Stimulated activated CD4-positive, alpha-beta T cell treated with anti-CD3 and anti-CD28 coated beads, Interleukin-2, amount 100 ng/mL, for 48 hours (primary cell): Measurements from ENCODE around the gene CAMP.

Experiments
- DNase-seq, 2 donors: peaks; one replicate each; pipeline ENCODE4 v3.0.0-alpha.2; 2020

The CAMP gene

DNA sequence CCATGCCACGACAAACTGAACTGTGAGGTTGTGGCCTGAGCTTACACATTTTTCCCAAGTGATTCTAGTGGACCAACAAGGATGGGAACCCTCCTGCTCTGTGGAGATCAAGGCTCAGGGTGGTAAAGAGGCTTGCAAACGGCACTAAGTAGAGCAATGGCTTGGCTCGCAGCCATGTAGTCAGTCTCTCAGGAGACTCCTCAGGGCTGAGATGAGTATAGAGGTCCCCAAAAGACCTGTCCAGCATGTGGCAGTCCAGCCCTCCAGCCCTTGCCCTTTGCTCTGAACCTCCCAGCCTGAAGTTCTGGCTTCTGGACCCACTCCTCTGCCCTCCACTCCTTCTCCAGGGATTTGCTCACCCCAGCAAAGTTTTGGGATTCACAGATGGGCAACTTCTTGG is 8.3 kb upstream of the CAMP start:
- no peak for DNase-seq

DNA sequence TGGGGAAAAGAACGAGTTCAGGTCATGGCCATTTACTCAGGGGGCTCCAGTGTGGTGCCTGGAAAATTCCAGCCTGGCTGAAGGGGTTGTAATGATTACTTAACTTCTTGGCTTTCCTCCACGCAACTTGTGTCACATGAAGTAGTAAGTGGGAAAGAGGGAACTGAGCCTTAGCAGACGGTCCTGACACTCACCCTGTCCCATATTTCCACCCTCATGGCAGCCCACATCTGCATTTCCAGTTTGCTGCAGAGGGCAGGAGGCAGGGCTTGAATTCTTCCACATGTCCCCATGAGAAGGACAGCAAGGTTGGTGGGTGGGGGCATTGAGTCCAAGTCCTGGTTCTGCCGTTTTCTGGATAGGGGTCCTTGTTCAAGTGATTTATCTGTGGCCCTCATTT is 7.8 kb upstream of the CAMP start:
- no peak for DNase-seq

DNA sequence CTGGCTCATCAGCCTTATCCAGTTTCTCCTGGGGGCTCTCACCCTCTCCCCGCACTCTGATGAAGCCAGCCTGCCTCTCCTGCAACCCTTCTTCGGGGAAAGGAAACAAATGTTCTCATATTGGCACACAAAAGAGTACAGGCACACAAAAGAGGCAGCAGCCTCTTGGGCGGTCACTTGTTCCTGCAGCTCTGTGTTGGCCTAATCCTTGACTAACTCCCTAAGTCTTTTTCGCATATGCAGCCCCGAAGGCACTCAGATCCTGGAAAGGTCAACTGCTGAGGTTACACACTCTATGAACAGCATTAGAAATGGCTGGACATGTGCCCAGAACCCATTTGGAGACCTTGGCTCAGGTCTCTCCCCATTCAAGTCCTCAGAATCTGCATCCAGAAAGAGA is 7.4 kb upstream of the CAMP start:
- DNase-seq: no peak

DNA sequence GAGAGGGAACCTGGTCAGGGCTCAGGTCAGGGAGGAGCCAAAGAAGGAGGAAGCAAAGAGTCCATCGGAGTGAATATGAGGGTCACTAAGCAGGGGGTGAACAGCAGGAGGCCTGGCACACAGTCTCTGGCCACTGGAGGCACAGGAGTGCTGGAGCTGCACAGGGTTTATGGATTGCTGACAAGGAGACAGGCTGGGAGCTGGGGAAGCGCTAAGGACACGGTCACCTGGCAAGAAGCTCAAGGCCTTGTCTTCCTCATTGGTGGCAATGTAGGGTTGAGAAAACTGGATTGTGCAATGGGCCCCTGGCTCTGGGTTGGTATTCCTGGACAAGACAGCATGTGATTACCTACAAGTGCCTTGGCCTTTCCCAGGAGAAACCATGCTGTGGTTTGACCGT is 5.8 kb upstream of the CAMP start:
- DNase-seq: no peak

DNA sequence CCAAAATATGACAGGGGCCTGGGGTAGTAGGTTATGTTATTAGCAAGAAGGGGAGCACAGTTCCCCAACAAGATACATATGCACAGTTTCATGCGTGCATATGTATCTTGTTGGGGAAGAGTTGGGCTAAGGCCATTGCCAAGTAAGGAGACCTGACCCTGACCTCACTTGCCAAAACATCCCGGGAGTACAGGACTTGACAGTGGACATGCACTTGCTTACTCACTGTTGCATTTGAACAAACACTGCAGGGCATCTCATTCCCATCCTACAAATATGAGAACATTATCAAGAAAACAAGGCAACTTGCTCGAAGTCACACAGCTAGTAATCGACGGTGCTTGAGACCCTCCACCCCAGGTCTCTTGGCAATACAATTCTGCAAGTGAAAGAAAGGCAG is 4.8 kb upstream of the CAMP start:
- DNase-seq: no peak

DNA sequence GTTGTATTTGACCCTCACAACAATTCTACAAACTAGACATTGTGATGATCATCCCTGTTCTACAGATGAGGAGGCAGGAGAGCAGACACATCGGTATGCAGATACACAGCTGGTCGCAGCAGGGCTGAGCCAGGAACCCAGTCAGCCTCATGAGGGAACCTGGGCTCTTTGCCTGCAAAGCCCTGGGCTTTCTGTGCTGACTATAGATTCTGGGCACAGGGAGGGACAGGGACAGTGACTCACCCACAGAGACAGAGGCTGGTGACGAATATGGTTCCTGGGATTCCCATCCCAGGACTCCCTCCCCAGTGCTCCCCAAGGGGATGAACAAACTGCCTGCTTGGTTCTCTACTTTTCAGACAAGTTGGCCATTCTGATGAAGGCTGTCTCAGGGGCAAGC is 3.8 kb upstream of the CAMP start:
- no peak for DNase-seq

DNA sequence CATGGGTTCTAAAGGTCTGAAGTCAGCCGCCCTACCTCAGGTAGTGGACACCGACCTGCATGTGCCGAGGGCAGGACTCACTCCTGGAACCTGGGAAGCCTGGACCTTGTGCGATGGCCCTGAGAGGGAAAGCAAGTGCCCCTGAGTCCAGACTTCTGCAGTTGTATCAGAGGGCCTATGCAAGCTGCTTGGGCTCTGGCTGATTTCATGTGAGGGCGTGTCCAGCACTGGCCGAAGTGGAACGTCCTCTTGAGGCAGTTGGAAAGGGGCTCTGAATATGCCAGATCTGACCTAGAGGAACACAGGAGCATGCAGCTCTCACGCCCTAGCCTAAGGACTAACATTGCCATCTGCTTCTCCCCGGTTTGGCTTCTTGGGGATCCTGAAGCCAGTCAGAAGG is 2.5 kb upstream of the CAMP start:
- no peak for DNase-seq

DNA sequence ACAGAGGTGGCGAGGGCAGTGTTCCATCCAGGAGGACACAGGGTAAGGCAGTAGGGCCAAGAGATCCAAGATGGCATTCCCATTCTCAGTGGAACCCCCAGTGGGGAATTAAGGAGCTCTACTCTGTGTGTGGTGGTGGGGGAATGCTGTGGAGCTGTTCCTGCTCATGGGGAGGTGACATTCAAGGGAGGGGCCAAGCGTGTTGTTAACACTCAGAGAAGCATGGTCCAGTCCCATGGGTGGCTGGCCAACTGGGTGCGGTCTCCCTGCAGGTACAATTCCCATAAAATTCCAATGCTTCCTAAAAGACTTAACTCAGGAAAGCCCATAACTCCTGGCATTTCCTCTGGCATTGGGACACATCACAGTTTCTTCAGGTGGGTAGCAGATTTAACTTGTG is 2.3 kb downstream of the CAMP start:
- no peak for DNase-seq

DNA sequence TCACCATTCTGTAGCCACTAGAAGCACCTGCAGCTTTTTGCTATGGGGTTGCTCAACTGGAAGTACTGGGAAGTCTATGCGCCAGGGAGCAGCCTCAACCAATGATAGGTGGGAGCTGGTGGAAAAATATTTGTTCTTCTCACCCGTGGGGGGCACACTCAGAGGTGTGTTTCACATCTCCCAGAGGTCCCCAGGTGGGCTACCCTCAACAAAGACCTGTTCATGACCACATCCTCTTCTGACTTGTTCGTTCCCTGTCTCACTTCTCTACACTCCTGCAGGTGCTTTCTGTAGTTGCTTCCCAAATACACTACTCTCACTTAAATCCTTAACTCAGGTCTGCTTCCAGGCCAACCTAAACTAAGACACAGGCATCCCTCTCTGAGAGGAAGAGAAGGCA is 3.6 kb downstream of the CAMP start:
- DNase-seq: no peak

DNA sequence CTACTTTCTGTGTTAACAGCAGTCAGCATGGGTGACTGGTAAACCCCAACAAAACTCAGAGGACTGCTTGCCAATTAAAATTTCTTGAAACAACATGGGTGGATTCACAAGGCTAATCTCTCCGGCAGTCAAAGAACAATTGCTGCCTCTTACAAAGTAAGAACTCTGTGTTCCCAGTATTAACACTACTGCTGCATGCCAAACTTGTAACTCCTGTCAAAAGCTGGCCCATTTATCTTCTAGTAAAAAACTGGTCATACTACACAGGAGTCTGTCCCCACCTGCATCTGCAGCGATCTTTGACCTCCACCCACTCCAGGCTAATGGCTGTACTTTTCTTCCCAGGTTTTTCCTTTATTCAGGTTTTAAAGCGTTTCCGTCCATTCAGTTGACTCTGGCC is 8.9 kb downstream of the CAMP start:
- DNase-seq: no peak

DNA sequence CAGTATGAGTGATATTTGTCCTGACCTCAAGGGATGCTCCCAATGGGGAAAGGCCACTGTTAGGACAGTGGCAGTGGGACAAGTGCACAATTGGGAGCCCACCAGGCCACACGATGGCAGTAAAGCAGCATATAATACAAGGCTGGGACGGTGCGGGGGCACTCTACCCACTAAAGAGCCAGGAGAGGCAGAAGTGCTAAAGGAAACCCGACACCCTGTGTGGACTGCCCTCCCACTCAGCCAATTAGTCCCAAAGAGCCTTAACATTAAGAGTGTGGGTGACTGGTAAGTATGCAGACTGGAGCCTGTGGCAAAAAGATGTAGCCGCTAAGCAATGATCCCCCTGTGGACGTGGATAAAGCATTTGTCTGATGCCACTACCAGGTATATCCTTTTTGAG is 9.4 kb downstream of the CAMP start:
- peak; percentile 48 to 54 for DNase-seq

DNA sequence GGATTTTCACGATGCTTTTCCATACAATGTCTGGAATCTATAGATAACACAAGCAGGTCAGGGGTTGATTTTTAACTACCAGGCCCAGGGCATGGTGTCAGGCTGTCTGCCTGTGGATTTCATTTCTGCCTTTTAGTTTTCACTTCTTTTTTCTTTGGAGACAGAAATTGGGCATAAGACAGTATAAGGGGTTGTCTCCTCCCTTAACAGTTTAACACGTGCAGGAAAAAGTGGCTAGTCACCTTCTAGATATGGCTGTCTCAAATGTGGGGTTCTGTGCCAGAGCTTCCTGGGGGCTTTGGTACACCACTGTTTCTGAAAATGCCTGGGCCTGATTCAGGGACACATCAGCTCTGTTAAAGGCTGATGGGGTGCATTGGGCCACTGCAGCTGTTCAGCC is 10.2 kb downstream of the CAMP start:
- no peak for DNase-seq

DNA sequence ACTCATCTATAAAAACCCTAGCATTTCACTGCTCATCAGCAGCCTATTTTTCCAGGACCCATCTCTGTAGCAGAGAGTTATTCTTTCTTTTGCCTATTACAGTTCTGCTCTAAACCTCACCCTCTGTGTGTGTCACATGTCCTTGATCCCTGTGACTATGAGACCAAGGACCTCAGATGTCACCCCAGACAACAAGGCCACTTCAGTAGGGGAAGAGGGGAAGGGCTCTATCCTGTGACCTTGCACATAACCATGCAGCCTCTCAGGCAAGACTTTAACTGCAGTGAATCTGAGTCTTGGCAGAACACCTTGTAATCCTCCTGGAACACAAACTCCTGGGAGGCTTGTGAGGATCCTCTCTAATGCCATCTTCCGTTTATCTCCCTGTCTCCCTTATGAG is 13.2 kb downstream of the CAMP start:
- no peak for DNase-seq

DNA sequence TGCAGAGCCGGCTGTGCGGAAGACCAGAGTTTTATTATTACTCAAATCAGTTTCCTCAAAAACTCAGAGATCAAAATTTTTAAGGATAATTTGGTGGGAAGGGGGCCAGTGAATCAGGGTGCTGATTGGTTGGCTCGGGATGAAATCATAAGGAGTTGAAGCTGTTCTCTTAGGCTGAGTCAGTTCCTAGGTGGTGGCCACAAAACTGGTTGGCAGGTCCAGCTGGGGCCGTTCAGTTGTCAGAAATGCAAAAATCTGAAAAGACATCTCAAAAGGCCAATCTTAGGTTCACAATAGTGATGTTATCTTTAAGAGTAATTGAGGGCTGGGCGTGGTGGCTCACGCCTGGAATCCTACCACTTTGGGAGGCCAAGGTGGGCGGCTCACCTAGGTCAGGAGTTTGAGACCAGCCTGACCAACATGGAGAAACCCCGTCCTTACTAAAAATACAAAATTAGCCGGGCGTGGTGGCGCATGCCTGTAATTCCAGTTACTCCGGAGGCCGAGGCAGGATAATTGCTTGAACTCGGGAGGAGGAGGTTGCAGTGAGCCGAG is 15.3 kb downstream of the CAMP start:
- no peak for DNase-seq

DNA sequence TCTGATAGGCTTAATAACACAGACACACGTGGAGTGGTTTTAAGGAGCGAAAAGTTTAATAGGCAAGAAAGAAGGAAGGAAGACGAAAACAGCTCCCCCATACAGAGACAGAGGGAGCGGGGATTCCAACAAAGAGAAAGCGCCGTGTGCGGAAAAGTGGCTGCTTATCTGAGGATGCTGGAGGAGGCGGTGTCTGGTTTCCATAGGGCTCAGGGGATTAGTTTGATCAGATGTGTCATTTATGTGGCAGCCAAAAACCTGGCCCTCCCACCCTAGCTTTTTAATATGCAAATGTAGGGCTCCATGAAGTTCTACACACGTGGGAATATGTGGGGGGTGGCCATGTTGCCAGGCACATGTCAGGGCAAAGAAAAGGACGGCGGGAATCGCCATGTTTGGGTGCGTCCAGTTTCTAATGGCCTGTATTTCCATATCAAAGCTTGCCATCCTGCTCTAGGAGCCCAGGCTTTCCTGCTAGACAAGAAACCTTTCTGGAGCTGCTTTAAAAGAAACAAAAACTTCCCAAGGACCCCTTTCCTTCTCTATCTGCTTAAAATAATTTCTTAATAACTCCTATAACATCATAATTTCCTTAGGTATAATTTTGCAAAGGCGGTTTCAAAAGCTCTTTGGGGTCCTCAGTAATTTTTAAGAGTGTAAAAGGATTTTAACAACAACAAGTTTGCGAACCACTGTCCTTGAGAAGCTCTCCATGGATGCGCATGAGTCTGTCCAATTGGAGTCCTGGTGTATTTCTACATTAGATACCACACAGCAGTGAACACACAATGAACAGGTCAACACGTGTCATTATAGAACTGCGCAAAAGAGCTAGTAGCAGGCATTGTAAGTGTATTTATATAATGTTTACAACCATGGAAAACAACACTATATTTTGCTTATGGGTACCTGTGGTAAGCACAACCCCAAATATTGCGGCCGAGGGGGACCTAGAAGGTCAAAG is 17.0 kb downstream of the CAMP start:
- DNase-seq: peak in 1 of 2 donors; percentile 3

DNA sequence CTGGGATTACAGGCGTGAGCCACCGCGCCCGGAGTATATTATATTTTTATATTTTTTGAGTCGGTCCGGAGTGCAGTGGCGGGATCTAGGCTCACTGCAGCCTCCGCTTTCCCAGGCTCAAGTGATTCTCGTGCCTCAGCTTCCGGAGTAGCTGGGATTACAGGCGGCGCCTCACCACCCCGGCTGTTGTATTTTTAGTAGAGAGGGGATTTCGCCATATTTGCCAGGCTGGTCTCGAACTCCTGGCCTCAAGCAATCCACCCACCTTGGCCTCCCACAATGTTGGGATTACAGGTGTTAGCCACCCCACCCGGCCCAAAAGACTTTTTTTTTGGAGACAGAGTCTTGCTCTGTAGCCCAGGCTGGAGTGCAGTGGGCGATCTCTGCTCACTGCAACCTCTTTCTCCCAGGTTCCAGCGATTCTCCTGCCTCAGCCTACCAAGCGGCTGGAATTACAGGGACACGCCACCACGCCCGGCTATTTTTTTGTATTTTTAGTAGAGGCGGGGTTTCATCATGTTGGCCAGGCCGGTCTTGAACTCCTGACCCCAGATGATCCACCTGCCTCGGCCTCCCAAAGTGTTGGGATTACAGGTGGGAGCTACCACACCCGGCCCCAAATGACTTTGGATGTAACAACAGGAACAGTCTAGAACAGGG is 18.6 kb downstream of the CAMP start:
- peak; percentile 11 to 15 for DNase-seq

DNA sequence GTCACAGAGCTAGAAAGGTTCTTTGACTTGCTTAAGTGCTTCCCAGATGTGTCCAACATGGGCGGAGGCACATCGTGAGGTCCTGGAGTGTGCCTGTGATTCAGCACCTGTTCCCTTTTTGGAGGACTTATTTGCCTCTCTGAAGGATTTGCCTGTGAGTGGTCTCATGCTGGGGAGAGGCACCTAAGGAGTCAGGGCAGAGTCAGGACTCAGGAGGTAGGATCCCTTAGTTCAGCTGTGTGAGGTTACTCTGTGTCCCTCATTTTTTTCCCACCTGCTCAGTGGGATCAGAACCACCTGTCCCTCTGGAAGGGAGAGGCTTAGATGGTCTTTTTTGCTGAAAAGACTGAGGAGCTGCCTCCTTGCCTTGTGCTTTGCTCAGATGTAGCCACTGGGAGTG is 20.6 kb downstream of the CAMP start:
- no peak for DNase-seq

DNA sequence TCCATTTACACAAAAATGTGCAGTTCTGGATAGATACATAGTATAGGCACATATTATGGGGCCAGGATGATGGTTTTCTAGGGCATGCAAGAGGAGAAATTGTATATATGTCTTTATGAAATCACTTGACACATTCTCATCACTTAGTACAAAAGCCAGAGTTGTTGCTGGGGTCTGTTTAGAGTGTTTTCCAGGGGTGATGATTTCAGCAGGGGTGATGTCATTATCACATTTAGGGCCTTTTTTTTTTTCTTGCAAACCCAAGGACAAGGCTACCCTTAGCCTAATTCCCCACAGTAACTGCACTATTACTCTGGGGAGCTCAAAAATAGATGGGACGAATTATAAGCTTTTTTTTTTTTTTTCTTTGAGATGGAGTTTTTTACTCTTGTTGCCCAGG is 21.2 kb downstream of the CAMP start:
- DNase-seq: no peak

DNA sequence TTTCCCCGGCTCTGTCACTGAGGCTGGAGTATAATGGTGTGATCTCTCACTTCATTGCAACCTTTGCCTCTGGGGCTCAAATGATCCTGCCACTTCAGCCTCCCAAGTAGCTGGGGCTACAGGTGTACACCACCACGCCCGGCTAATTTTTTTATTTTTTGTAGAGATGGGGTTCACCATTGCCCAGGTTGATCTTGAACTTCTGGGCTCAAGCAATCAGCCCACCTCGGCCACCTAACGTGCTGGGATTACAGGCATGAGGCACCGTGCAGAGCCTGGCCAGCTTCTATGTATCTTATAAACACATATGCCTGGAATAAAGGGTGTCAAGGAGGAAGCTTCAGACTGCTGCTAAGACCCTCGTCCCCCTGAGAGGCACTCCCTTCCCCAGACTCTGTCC is 21.8 kb downstream of the CAMP start:
- no peak for DNase-seq

DNA sequence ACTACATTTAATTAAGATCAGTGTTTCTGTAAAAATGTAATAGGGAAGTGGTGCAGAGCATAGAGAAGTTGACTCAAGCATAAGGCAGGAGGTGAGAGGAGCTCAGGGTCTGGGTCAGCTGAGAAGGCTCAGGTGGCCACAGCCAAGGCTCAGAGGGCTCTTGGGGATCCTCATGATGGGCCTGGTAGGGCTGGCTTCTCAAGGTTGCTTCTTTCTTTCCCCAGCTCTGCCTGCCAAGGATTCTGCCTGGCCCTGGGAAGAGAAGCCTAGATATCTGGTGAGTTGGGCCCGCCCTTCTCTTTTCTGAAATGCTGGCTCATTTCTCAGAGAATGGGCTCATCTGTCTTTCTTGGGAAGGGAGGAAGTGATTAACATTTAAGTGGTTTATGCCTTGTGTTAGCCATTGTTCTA is 24.1 kb downstream of the CAMP start:
- DNase-seq: no peak

DNA sequence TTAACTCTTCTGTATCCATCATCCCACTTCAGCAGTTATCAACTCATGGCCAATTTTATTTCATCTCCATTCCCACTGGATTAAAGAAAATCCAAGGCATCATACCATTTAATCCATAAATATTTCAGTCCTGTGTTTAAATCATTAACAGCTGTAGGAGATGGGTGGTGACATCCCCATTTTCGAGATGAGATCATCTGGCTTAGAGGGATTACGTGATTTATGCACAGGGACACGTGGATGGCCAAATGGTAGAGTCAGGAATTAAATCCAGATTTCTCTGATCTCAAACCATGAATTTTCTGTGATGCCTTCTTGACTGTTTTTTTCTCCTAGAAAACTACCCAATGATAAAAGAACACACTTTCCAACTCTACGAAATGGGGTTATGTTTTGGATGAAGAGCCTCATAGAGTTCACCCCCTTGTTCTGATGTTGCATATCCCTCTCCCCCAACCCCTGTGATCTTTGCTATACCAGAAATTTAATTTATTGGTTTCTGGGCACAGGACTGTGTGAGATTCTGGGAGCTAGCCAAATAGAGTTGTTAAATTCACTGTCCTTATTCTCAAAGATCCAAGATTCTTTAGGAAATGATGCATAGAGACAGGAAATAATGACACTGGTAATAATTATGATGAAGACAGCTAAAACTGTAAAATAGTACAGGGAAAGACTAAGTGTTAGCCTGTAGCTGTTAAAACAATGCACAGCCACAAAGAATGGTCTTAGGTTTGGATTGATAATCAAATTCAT is 25.0 kb downstream of the CAMP start:
- DNase-seq: no peak

DNA sequence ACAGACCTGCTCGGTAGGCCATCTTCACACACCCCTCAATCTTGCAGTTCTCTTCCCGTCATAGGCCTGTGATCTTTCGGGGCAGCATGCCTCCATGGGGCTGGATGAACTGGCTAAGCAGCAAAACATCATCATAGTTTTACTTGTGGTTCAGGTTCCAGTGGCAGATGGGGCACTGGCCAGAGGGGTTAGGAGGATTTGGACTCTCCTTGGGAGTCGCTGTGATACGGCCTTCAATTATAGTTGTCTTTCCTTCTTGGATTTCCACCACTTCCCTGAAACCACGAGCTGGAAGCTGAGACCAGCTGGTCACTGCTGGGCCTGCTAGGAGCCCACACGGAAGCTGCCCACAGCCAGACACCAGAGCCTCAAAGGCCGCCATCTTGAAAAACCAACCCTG is 33.3 kb downstream of the CAMP start:
- no peak for DNase-seq

DNA sequence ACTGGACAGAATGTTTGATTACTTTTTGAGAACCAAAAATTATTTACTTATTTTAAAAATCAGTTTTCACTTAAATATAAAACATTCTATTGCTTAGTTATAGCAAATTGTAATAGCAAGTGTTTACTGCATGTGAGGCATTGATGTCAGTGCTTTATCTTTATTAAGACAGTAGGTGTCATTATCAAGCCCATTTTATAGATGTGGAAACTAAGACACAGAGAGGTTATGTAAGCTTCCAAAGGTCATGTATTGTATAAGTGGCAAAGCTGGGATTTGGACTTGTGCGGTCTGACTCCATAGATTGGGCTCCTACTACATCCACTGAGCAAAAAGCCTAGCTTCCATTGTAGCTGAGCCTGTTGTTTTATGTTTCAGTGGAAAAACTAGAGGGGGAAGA is 35.2 kb downstream of the CAMP start:
- no peak for DNase-seq

DNA sequence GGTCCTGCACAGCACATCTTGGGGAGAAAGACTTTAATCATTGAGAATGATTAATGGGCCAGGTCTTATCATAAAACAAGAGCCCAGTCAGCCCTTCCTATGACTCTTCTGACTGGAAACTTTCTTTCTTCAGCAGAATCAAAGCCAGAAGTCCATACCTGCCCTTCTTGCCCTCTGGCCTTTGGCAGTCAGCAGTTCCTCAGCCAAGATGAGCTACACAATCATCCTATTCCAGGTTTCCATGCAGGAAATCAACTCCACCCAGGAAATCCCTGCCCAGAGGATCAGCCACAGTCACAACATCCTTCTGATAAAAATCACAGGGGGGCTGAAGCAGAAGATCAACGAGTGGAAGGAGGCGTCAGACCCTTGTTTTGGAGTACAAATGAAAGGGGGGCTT is 44.5 kb downstream of the CAMP start:
- no peak for DNase-seq
